K562 (cell line): ENCODE measurements around the gene POMP. TPM values are rescaled to one million over a fixed set of nuclear protein-coding genes. Genes with fewer than 3 reads are reported as not detected.

Experiments used
- CGGBP1 ChIP-seq: fragments of 250-450 bp; sonication (Bioruptor Pico); IDR thresholded peaks from 2 replicates; pipeline ENCODE4 v1.9.0; 2021; ENCODE audit warnings: mild to moderate bottlenecking
- ELF1 ChIP-seq: fragments of 200-800 bp; sonication (Bioruptor generic); IDR thresholded peaks from 2 replicates; pipeline ENCODE4 v1.6.1; 2016; ENCODE audit warnings: missing genetic modification characterization, missing compliant biosample characterization
- KAT8 ChIP-seq: fragments of 450-650 bp; IDR thresholded peaks from 2 replicates; pipeline ENCODE4 v1.6.1; 2016; ENCODE audit warnings: low read depth, mild to moderate bottlenecking
- MGA ChIP-seq: fragments of 450-650 bp; IDR thresholded peaks from 2 replicates; pipeline ENCODE4 v1.6.1; 2016; ENCODE audit warnings: mild to moderate bottlenecking, moderate library complexity
- NFXL1 ChIP-seq: fragments of 450-650 bp; formaldehyde crosslinking; IDR thresholded peaks from 2 replicates; pipeline ENCODE4 v1.4.0; 2021; ENCODE audit warnings: mild to moderate bottlenecking
- PCBP2 ChIP-seq: fragments of 200-400 bp; formaldehyde crosslinking; IDR thresholded peaks from 2 replicates; pipeline ENCODE4 v1.6.1; 2018; ENCODE audit warnings: low read length, low read depth, mild to moderate bottlenecking, moderate library complexity; ENCODE audit not compliant: poor library complexity, severe bottlenecking
- POLR2H ChIP-seq: IDR thresholded peaks from 2 replicates; pipeline ENCODE4 v1.6.1; 2016; ENCODE audit warnings: missing genetic modification characterization, low read depth, mild to moderate bottlenecking, control low read depth, missing compliant biosample characterization, moderate library complexity
- POU5F1 ChIP-seq: fragments of 150-350 bp; IDR thresholded peaks from 2 replicates; pipeline ENCODE4 v1.6.1; 2014; ENCODE audit warnings: borderline replicate concordance, low read length, low read depth, mild to moderate bottlenecking; ENCODE audit not compliant: partially characterized antibody
- RHOXF2B ChIP-seq: fragments of 250-450 bp; sonication (Bioruptor Pico); conservative IDR thresholded peaks from 2 replicates; pipeline ENCODE4 v1.5.1; 2021
- SRSF1 ChIP-seq: fragments of 200-400 bp; formaldehyde crosslinking; IDR thresholded peaks from 2 replicates; pipeline ENCODE4 v1.6.1; 2017; ENCODE audit warnings: mild to moderate bottlenecking, low read depth, low read length, moderate library complexity
- ZNF184 ChIP-seq: sonication (generic); formaldehyde crosslinking; IDR thresholded peaks from 2 replicates; pipeline ENCODE4 v1.5.0; 2020; ENCODE audit warnings: missing genetic modification reagents
- ZNF24 ChIP-seq: fragments of 450-650 bp; IDR thresholded peaks from 2 replicates; pipeline ENCODE4 v1.6.1; 2016
- ZNF518B ChIP-seq: fragments of 250-450 bp; sonication (Bioruptor Pico); IDR thresholded peaks from 2 replicates; pipeline ENCODE4 v1.5.0; 2021; ENCODE audit warnings: mild to moderate bottlenecking, moderate library complexity
- polyA plus RNA-seq, 8 experiments: library from polyadenylated mRNA; depleted of rRNA in 4 of 8; stranded (reverse) in 5 of 8; unstranded in 3 of 8; fragments of >200 nt; fragmentation: Nextera tagmentation in 2 of 8; fragmentation: Illumina TruSeq in 1 of 8; extraction: Ambion mirVana in 2 of 8; extraction: Trizol in 1 of 8; gene quantifications; 2 replicates each; pipeline versions ENCODE4 v1.2.1 to v1.2.3, GENCODE V29; 2011 to 2014; ENCODE audit warnings: inconsistent platforms in 1 of 8, missing spikeins in 1 of 8
- total RNA-seq, 7 experiments: library from RNA; depleted of rRNA in 6 of 7; stranded (reverse); fragments of >200 nt in 6 of 7; fragmentation: Illumina TruSeq in 2 of 7; extraction: Trizol in 2 of 7; gene quantifications; 2 replicates each; pipeline versions ENCODE4 v1.2.1 to v1.2.3, GENCODE V29; 2011 to 2021; ENCODE audit warnings: low replicate concordance in 1 of 7

Gene POMP
- total and polyA plus RNA-seq, 9 of the 15 experiments (the other 6 are each of a cell fraction or from before 2014, with no cell fraction given): 69.2 to 647 (median 118) TPM

GRCh38 chr13:28636677-28637317, 22.1 kb upstream of the POMP start (continued):
- TF ChIP-seq CGGBP1 (CRISPR knock-in tag) (no peak), SRSF1 (no peak), ELF1 (no peak), POU5F1 (no peak), RHOXF2B (CRISPR knock-in tag) (no peak), ZNF184 (CRISPR knock-in tag) (no peak), ZNF24 (peak; percentile 12; the same call in 1 of the 2 replicates), POLR2H (no peak), PCBP2 (no peak), KAT8 (no peak), ZNF518B (CRISPR knock-in tag) (no peak), NFXL1 (CRISPR knock-in tag) (no peak), MGA (no peak)
